ENCODE results near the gene GMNN.

GMNN gene

GRCh38 chr6:24821860-24822444 is 47.2 kb downstream of the GMNN start:
- TF ChIP-seq EZH2phosphoT487 (IDR thresholded peaks at IDR 0.05; ENCODE audit: borderline replicate concordance) (no peak), CTCF (conservative IDR thresholded peaks at IDR 0.05; ENCODE audit: low read length) (no peak)
- Histone ChIP-seq H3K79me2 (ENCODE audit: insufficient read depth, low read length) (no peaks in the 10 kb centered on the region), H3K9me3 (ENCODE audit: insufficient read depth, low read depth, low read length) (no peaks in the 10 kb centered on the region), H3K9ac (ENCODE audit: low read depth, low read length, poor library complexity, severe bottlenecking) (no peak overlapping the region), H3K9me2 (replicated peaks; ENCODE audit: low read depth, low read length) (no peaks in the 10 kb centered on the region), H3K4me3 (ENCODE audit: low read length, poor library complexity, severe bottlenecking) (no peak overlapping the region), H3F3A (ENCODE audit: low read depth) (no peaks in the 10 kb centered on the region), H3K4me2 (ENCODE audit: low read depth, low read length, poor library complexity, severe bottlenecking) (no peak overlapping the region), H4K20me1 (ENCODE audit: insufficient read depth, low read length, poor library complexity, severe bottlenecking) (no peaks in the 10 kb centered on the region), H3K27me3 (ENCODE audit: insufficient read depth, low read length, poor library complexity, severe bottlenecking) (no peaks in the 10 kb centered on the region), H2AFZ (ENCODE audit: low read length) (no peak overlapping the region), H3K36me3 (ENCODE audit: insufficient read depth, low read length) (peaks cover 46% of the 10 kb centered on the region), H3K4me1 (ENCODE audit: insufficient read depth, low read length, poor library complexity, severe bottlenecking) (no peaks in the 10 kb centered on the region)

GRCh38 chr6:24822696-24823095 is 48.0 kb downstream of the GMNN start:
- H3K9ac ChIP-seq (ENCODE audit: low read depth, low read length, poor library complexity, severe bottlenecking), result no peak overlapping the region
- peaks cover 50% of the 10 kb centered on the region for H3K36me3 ChIP-seq (ENCODE audit: insufficient read depth, low read length)
- no peak overlapping the region for H3K4me2 ChIP-seq (ENCODE audit: low read depth, low read length, poor library complexity, severe bottlenecking)
- H3K9me2 ChIP-seq (replicated peaks; ENCODE audit: low read depth, low read length), result no peaks in the 10 kb centered on the region
- no peaks in the 10 kb centered on the region for H3K4me1 ChIP-seq (ENCODE audit: insufficient read depth, low read length, poor library complexity, severe bottlenecking)
- no peaks in the 10 kb centered on the region for H3K9me3 ChIP-seq (ENCODE audit: insufficient read depth, low read depth, low read length)
- H2AFZ ChIP-seq (ENCODE audit: low read length), result no peak overlapping the region
- no peaks in the 10 kb centered on the region for H3F3A ChIP-seq (ENCODE audit: low read depth)
- no peaks in the 10 kb centered on the region for H3K27me3 ChIP-seq (ENCODE audit: insufficient read depth, low read length, poor library complexity, severe bottlenecking)
- H4K20me1 ChIP-seq (ENCODE audit: insufficient read depth, low read length, poor library complexity, severe bottlenecking), result no peaks in the 10 kb centered on the region
- TF ChIP-seq EZH2phosphoT487 (IDR thresholded peaks at IDR 0.05; ENCODE audit: borderline replicate concordance) (no peak), CTCF (conservative IDR thresholded peaks at IDR 0.05; ENCODE audit: low read length) (no peak)
- no peaks in the 10 kb centered on the region for H3K79me2 ChIP-seq (ENCODE audit: insufficient read depth, low read length)
- no peak overlapping the region for H3K4me3 ChIP-seq (ENCODE audit: low read length, poor library complexity, severe bottlenecking)

GRCh38 chr6:24823185-24823584 is 48.4 kb downstream of the GMNN start:
- peaks cover 50% of the 10 kb centered on the region for H3K36me3 ChIP-seq (ENCODE audit: insufficient read depth, low read length)

More at GRCh38 chr6:24823185-24823584, 48.4 kb downstream of the GMNN start:
- no peak overlapping the region for H2AFZ ChIP-seq (ENCODE audit: low read length)
- H3F3A ChIP-seq (ENCODE audit: low read depth), result no peaks in the 10 kb centered on the region
- H4K20me1 ChIP-seq (ENCODE audit: insufficient read depth, low read length, poor library complexity, severe bottlenecking), result no peaks in the 10 kb centered on the region
- H3K79me2 ChIP-seq (ENCODE audit: insufficient read depth, low read length), result no peaks in the 10 kb centered on the region
- no peak overlapping the region for H3K4me3 ChIP-seq (ENCODE audit: low read length, poor library complexity, severe bottlenecking)
- H3K27me3 ChIP-seq (ENCODE audit: insufficient read depth, low read length, poor library complexity, severe bottlenecking), result no peaks in the 10 kb centered on the region
- no peak overlapping the region for H3K9ac ChIP-seq (ENCODE audit: low read depth, low read length, poor library complexity, severe bottlenecking)
- no peaks in the 10 kb centered on the region for H3K9me3 ChIP-seq (ENCODE audit: insufficient read depth, low read depth, low read length)
- H3K9me2 ChIP-seq (replicated peaks; ENCODE audit: low read depth, low read length), result no peaks in the 10 kb centered on the region
- TF ChIP-seq EZH2phosphoT487 (IDR thresholded peaks at IDR 0.05; ENCODE audit: borderline replicate concordance), result no peak
- no peak for TF ChIP-seq CTCF (conservative IDR thresholded peaks at IDR 0.05; ENCODE audit: low read length)
- H3K4me2 ChIP-seq (ENCODE audit: low read depth, low read length, poor library complexity, severe bottlenecking), result no peak overlapping the region
- no peaks in the 10 kb centered on the region for H3K4me1 ChIP-seq (ENCODE audit: insufficient read depth, low read length, poor library complexity, severe bottlenecking)

All from Loucy (cell line).